Endothelial cell of umbilical vein (primary cell): Measurements from ENCODE around the gene ATG10. TPM values are rescaled to one million over a fixed set of nuclear protein-coding genes. Genes with fewer than 3 reads are reported as not detected.

ENCODE experiments used
- BruUV-seq: library from RNA; stranded (reverse); fragments of 400-500 nt; replicated peaks from 2 replicates; lab custom pipeline; 2021; lab: Mats Ljungman, UMichigan
- CTCF ChIA-PET: fragments of 300-600, 350-600 bp; sonication (Branson Sonifier 250); formaldehyde crosslinking; loops from one replicate; lab custom pipeline; 2021; ENCODE audit warnings: antibody characterized with exemption, inconsistent platforms; lab: Charles Lee
- POLR2A ChIA-PET: fragments of 300-600, 350-600 bp; sonication (Branson Sonifier 250); formaldehyde crosslinking; loops from one replicate; lab custom pipeline; 2021; ENCODE audit warnings: antibody characterized with exemption, inconsistent platforms; lab: Charles Lee
- DNase-seq: peaks from one replicate; pipeline ENCODE4 v3.0.0-alpha.2; 2011; ENCODE audit warnings: low read depth, low spot score
- FAIRE-seq: peaks from 2 replicates; lab custom pipeline; 2011; peaks lifted over from hg19 to GRCh38; lab: Jason Lieb, UNC
- H2AFZ ChIP-seq: 2 replicates; pipeline ENCODE4 v1.6.0; 2012; ENCODE audit warnings: low read depth, low read length, control low read depth, inconsistent platforms
- H3K27ac ChIP-seq: 2 replicates; pipeline ENCODE4 v1.5.1; 2011; ENCODE audit warnings: low read depth, mild to moderate bottlenecking, control low read depth, low read length, moderate library complexity; ENCODE audit not compliant: insufficient read depth
- H3K27me3 ChIP-seq, 2 experiments: 2 replicates each; pipeline versions ENCODE4 v1.6.0 to v1.6.1; 2011; ENCODE audit warnings: low read length in 2 of 2, mixed read lengths in 1 of 2; ENCODE audit not compliant: control insufficient read depth in 2 of 2, insufficient read depth in 2 of 2
- H3K36me3 ChIP-seq, 2 experiments: 2 replicates in 1 of 2; 3 replicates in 1 of 2; pipeline ENCODE4 v1.5.1; 2011; ENCODE audit warnings: low read length in 2 of 2, mild to moderate bottlenecking in 1 of 2, moderate library complexity in 1 of 2; ENCODE audit not compliant: control insufficient read depth in 2 of 2, insufficient read depth in 2 of 2; ENCODE audit errors: extremely low read depth in 1 of 2
- H3K4me1 ChIP-seq: 3 replicates; pipeline ENCODE4 v1.5.1; 2011; ENCODE audit warnings: mild to moderate bottlenecking, low read length; ENCODE audit not compliant: control insufficient read depth, insufficient read depth; ENCODE audit errors: extremely low read depth
- H3K4me2 ChIP-seq: 2 replicates; pipeline ENCODE4 v1.6.1; 2011; ENCODE audit warnings: low read length, control low read depth, mixed read lengths; ENCODE audit not compliant: insufficient read depth
- H3K4me3 ChIP-seq, 3 experiments: fragments of 200-600 bp in 1 of 3; sonication (generic), shearing (Covaris generic) in 1 of 3; replicated peaks in 1 of 3; 2 replicates each; pipeline ENCODE4 v1.5.1; 2011 to 2016; ENCODE audit warnings: control low read depth in 3 of 3, low read length in 3 of 3, mild to moderate bottlenecking in 2 of 3, inconsistent platforms in 1 of 3, low read depth in 1 of 3, moderate library complexity in 1 of 3; ENCODE audit not compliant: insufficient read depth in 1 of 3
- H3K79me2 ChIP-seq: 2 replicates; pipeline ENCODE4 v1.6.0; 2012; ENCODE audit warnings: low read length, inconsistent platforms; ENCODE audit not compliant: control insufficient read depth, insufficient read depth
- H3K9ac ChIP-seq: replicated peaks from 2 replicates; pipeline ENCODE3; 2011; ENCODE audit warnings: low read length, control low read depth; ENCODE audit not compliant: insufficient read depth; ENCODE audit errors: extremely low read depth
- H3K9me1 ChIP-seq: replicated peaks from 3 replicates; pipeline ENCODE4 v1.6.0; 2011; ENCODE audit warnings: mild to moderate bottlenecking, low read length; ENCODE audit not compliant: control insufficient read depth, insufficient read depth; ENCODE audit errors: extremely low read depth
- H3K9me3 ChIP-seq: replicated peaks from 2 replicates; pipeline ENCODE4 v1.5.1; 2012; ENCODE audit warnings: low read length, inconsistent platforms; ENCODE audit not compliant: control insufficient read depth, insufficient read depth
- H4K20me1 ChIP-seq: replicated peaks from 2 replicates; pipeline ENCODE3; 2011; ENCODE audit warnings: mild to moderate bottlenecking, low read length; ENCODE audit not compliant: control insufficient read depth, insufficient read depth; ENCODE audit errors: extremely low read depth
- EZH2 ChIP-seq: IDR thresholded peaks from 2 replicates; pipeline ENCODE4 v1.6.1; 2012; ENCODE audit warnings: borderline replicate concordance, low read depth, mild to moderate bottlenecking, moderate library complexity, low read length, inconsistent platforms; ENCODE audit not compliant: severe bottlenecking
- FOS ChIP-seq: IDR thresholded peaks from 2 replicates; pipeline ENCODE4 v1.6.1; 2011; ENCODE audit warnings: mild to moderate bottlenecking, low read length, moderate library complexity, borderline replicate concordance; ENCODE audit not compliant: insufficient read depth
- GATA2 ChIP-seq: IDR thresholded peaks from 2 replicates; pipeline ENCODE4 v1.7.0; 2011; ENCODE audit warnings: low read depth, mild to moderate bottlenecking, moderate library complexity, mixed read lengths, low read length; ENCODE audit not compliant: insufficient read length, insufficient read depth
- MYC ChIP-seq: IDR thresholded peaks from one replicate; pipeline ENCODE4 v1.6.1; 2011; ENCODE audit warnings: mild to moderate bottlenecking, low read depth, low read length
- POLR2AphosphoS5 ChIP-seq: IDR thresholded peaks from 2 replicates; pipeline ENCODE4 v1.6.1; 2012; ENCODE audit warnings: low read depth, mild to moderate bottlenecking, control low read depth, low read length, moderate library complexity; ENCODE audit not compliant: insufficient read depth
- dilution Hi-C: fragments of 300-500 bp; cut with MboI; formaldehyde crosslinking; loops from one replicate; pipeline ENCODE4 v1.15.0; 2019; ENCODE audit warnings: low sequenced_read_pairs; ENCODE audit not compliant: extremely low pct_ligation_motif_present
- intact Hi-C: fragments of 100-400 bp; cut with micrococcal nuclease; formaldehyde crosslinking; loops from one replicate; pipeline ENCODE4 v1.10.0; 2022
- polyA plus RNA-seq, 4 experiments: library from polyadenylated mRNA; depleted of rRNA in 3 of 4; stranded (reverse) in 3 of 4; unstranded in 1 of 4; fragments of >200 nt; gene quantifications; 2 replicates each; pipeline versions ENCODE4 v1.2.1 to v1.2.3, GENCODE V29; 2011 to 2012; ENCODE audit warnings: missing spikeins in 1 of 4
- total RNA-seq: library from RNA; stranded (reverse); gene quantifications from 2 replicates; pipeline ENCODE4 v1.2.3, GENCODE V29; 2021
- TF ChIP-seq, protein P1 (sequence below), 2 donors: IDR thresholded peaks; 1 replicate in 1 of 2; 2 replicates in 1 of 2; pipeline ENCODE4 v1.5.1; 2011; ENCODE audit warnings: low read length in 2 of 2, mild to moderate bottlenecking in 2 of 2, moderate library complexity in 2 of 2, control low read depth in 1 of 2, inconsistent platforms in 1 of 2, low read depth in 1 of 2; ENCODE audit not compliant: insufficient read depth in 1 of 2; ENCODE audit errors: extremely low read depth in 1 of 2

ATG10 gene
- total and polyA plus RNA-seq, 2 donors (not counting 3 experiments of a cell fraction or from before 2014, with no cell fraction given) = 1.6 to 3.9 TPM

DNA sequence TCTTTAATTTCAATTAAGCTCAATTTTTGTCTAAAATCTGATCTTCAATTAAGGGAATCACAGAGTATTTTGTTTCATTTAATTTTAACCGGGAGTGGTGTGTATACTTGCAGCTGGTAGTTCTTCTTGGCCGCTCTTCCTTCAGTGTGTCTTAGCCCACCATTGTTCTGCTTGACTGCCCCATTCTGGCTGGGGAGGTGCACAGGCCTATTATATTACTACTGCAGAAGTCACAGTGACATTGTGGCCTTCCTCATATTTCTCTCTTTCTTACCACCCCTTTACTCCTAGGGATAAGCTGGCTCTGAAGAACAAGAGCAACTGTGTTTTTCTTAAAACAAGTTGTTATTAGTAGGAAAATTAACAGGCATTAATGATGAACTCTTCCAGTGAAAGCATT is 123.7 kb downstream of the ATG10 start:
- TF ChIP-seq GATA2 (no peak), FOS (no peak), EZH2 (no peak), MYC (no peak), POLR2AphosphoS5 (no peak)
- TF ChIP-seq, protein P1, sequence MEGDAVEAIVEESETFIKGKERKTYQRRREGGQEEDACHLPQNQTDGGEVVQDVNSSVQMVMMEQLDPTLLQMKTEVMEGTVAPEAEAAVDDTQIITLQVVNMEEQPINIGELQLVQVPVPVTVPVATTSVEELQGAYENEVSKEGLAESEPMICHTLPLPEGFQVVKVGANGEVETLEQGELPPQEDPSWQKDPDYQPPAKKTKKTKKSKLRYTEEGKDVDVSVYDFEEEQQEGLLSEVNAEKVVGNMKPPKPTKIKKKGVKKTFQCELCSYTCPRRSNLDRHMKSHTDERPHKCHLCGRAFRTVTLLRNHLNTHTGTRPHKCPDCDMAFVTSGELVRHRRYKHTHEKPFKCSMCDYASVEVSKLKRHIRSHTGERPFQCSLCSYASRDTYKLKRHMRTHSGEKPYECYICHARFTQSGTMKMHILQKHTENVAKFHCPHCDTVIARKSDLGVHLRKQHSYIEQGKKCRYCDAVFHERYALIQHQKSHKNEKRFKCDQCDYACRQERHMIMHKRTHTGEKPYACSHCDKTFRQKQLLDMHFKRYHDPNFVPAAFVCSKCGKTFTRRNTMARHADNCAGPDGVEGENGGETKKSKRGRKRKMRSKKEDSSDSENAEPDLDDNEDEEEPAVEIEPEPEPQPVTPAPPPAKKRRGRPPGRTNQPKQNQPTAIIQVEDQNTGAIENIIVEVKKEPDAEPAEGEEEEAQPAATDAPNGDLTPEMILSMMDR (IDR thresholded peaks at IDR 0.05; ENCODE audit: extremely low read depth in 1 of 2, insufficient read depth in 1 of 2, low read depth in 1 of 2, low read length in 2 of 2) = no peak
- ChIA-PET CTCF (interaction anchor here (0.9 kb wide), 1 partner anchor 12 kb away, joined by 3 read pairs; no protein-coding TSS in a partner anchor), POLR2A (no interaction called here)
- H4K20me1 ChIP-seq = no peaks in the 10 kb centered on the region
- H3K79me2 ChIP-seq = no peaks in the 10 kb centered on the region
- intact Hi-C loops = no loop called here
- BruUV-seq = no TSS peak
- no peaks in the 10 kb centered on the region for H3K4me1 ChIP-seq
- H3K4me2 ChIP-seq = no peak overlapping the region
- no peaks in the 10 kb centered on the region for H3K36me3 ChIP-seq
- H3K9me3 ChIP-seq = no peaks in the 10 kb centered on the region
- FAIRE-seq (no peak), DNase-seq (no peak)
- no peak overlapping the region for H3K27ac ChIP-seq
- H3K9ac ChIP-seq = no peak overlapping the region
- H3K27me3 ChIP-seq = no peaks in the 10 kb centered on the region
- no peak overlapping the region for H2AFZ ChIP-seq
- dilution Hi-C loops = no loop called here
- H3K9me1 ChIP-seq = no peaks in the 10 kb centered on the region
- no peak overlapping the region for H3K4me3 ChIP-seq
